DND-41 (cell line): ENCODE results near the gene SLC25A13.

Source experiments
- ATAC-seq: fragments of 200-7000 bp; cut with Tn5 transposase; 3 replicates; pipeline ENCODE4 v1.9.1; 2021; ENCODE audit warnings: low read depth; ENCODE audit not compliant: insufficient read depth
- DNase-seq: peaks from one replicate; pipeline ENCODE4 v3.0.0-alpha.2; 2020
- H2AFZ ChIP-seq: 2 replicates; pipeline ENCODE4 v1.6.0; 2012; ENCODE audit warnings: low read depth, low read length
- H3K27ac ChIP-seq: 2 replicates; pipeline ENCODE4 v1.5.1; 2012; ENCODE audit warnings: low read length, inconsistent platforms
- H3K27me3 ChIP-seq: fragments of 200-600 bp; sonication (generic); 2 replicates; pipeline ENCODE4 v1.6.0; 2012; ENCODE audit warnings: low read length, mild to moderate bottlenecking, inconsistent platforms; ENCODE audit not compliant: insufficient read depth, poor library complexity
- H3K36me3 ChIP-seq: 2 replicates; pipeline ENCODE4 v1.5.1; 2012; ENCODE audit warnings: low read length, inconsistent platforms; ENCODE audit not compliant: insufficient read depth
- H3K4me1 ChIP-seq: 2 replicates; pipeline ENCODE4 v1.5.1; 2012; ENCODE audit warnings: mild to moderate bottlenecking, low read length; ENCODE audit not compliant: insufficient read depth
- H3K4me2 ChIP-seq: 2 replicates; pipeline ENCODE4 v1.6.0; 2012; ENCODE audit warnings: mild to moderate bottlenecking, moderate library complexity, low read length, inconsistent platforms; ENCODE audit not compliant: insufficient read depth
- H3K4me3 ChIP-seq, 2 experiments: fragments of 200-600 bp in 1 of 2; shearing (Covaris generic) in 1 of 2; 2 replicates each; pipeline ENCODE4 v1.5.1; 2012 to 2016; ENCODE audit warnings: inconsistent platforms in 2 of 2, low read length in 2 of 2, mild to moderate bottlenecking in 2 of 2, low read depth in 1 of 2, moderate library complexity in 1 of 2
- H3K79me2 ChIP-seq: 2 replicates; pipeline ENCODE4 v1.6.0; 2012; ENCODE audit warnings: low read length, inconsistent platforms; ENCODE audit not compliant: insufficient read depth
- H3K9ac ChIP-seq: 2 replicates; pipeline ENCODE4 v1.6.0; 2012; ENCODE audit warnings: low read depth, mild to moderate bottlenecking, inconsistent platforms, low read length, moderate library complexity
- H3K9me3 ChIP-seq: 2 replicates; pipeline ENCODE4 v1.5.1; 2012; ENCODE audit warnings: low read length, moderate library complexity, mild to moderate bottlenecking, inconsistent platforms; ENCODE audit not compliant: insufficient read depth, severe bottlenecking
- H4K20me1 ChIP-seq: 2 replicates; pipeline ENCODE4 v1.6.0; 2012; ENCODE audit warnings: low read length; ENCODE audit not compliant: insufficient read depth
- CTCF ChIP-seq: IDR thresholded peaks from 2 replicates; pipeline ENCODE4 v1.5.1; 2012; ENCODE audit warnings: borderline replicate concordance, low read length, moderate library complexity, mild to moderate bottlenecking; ENCODE audit not compliant: poor library complexity, severe bottlenecking; ENCODE audit errors: extremely low read depth
- EZH2 ChIP-seq: IDR thresholded peaks from 3 replicates; pipeline ENCODE4 v1.6.1; 2012; ENCODE audit warnings: borderline replicate concordance, low read depth, mild to moderate bottlenecking, moderate library complexity, low read length, inconsistent platforms; ENCODE audit not compliant: severe bottlenecking

The SLC25A13 gene

GRCh38 chr7:96218664-96219243 is 103.1 kb downstream of the SLC25A13 start:
- Histone ChIP-seq H3K9ac (no peak overlapping the region), H4K20me1 (no peaks in the 10 kb centered on the region), H3K79me2 (no peaks in the 10 kb centered on the region), H2AFZ (no peak overlapping the region), H3K4me1 (no peaks in the 10 kb centered on the region), H3K27me3 (no peaks in the 10 kb centered on the region), H3K27ac (no peak overlapping the region), H3K36me3 (no peaks in the 10 kb centered on the region), H3K4me2 (no peak overlapping the region), H3K9me3 (no peaks in the 10 kb centered on the region), H3K4me3 (no peak overlapping the region)
- no peak for ATAC-seq
- DNase-seq: no peak
- no peak for TF ChIP-seq CTCF
- no peak for TF ChIP-seq EZH2

GRCh38 chr7:96217147-96217546 is 104.8 kb downstream of the SLC25A13 start:
- Histone ChIP-seq H3K4me1 (no peaks in the 10 kb centered on the region), H4K20me1 (no peaks in the 10 kb centered on the region), H2AFZ (no peak overlapping the region), H3K27ac (no peak overlapping the region), H3K36me3 (no peaks in the 10 kb centered on the region), H3K4me3 (no peak overlapping the region), H3K4me2 (no peak overlapping the region), H3K9ac (no peak overlapping the region), H3K9me3 (no peaks in the 10 kb centered on the region), H3K79me2 (no peaks in the 10 kb centered on the region), H3K27me3 (no peaks in the 10 kb centered on the region)
- TF ChIP-seq CTCF: no peak
- TF ChIP-seq EZH2: no peak
- DNase-seq (no peak), ATAC-seq (no peak)

- H3K27me3 ChIP-seq: no peaks in the 10 kb centered on the region
- no peak overlapping the region for H2AFZ ChIP-seq
- no peak for TF ChIP-seq CTCF
- TF ChIP-seq EZH2: no peak
- no peak overlapping the region for H3K27ac ChIP-seq
- no peak overlapping the region for H3K9ac ChIP-seq
- DNase-seq (no peak), ATAC-seq (no peak)
- H3K4me2 ChIP-seq: no peak overlapping the region
- no peaks in the 10 kb centered on the region for H3K4me1 ChIP-seq
- H3K9me3 ChIP-seq: no peaks in the 10 kb centered on the region
- no peak overlapping the region for H3K4me3 ChIP-seq
- H3K36me3 ChIP-seq: no peaks in the 10 kb centered on the region
- H4K20me1 ChIP-seq: no peaks in the 10 kb centered on the region
- H3K79me2 ChIP-seq: no peaks in the 10 kb centered on the region
These were observed 105.5 kb downstream of the SLC25A13 start for GRCh38 chr7:96216373-96216772.

- no peak overlapping the region for H3K9ac ChIP-seq
- no peak overlapping the region for H3K27ac ChIP-seq
- TF ChIP-seq EZH2: no peak
- no peak for TF ChIP-seq CTCF
- no peaks in the 10 kb centered on the region for H4K20me1 ChIP-seq
- H3K4me1 ChIP-seq: no peaks in the 10 kb centered on the region
- ATAC-seq (no peak), DNase-seq (no peak)
- H3K4me2 ChIP-seq: no peak overlapping the region
- no peaks in the 10 kb centered on the region for H3K9me3 ChIP-seq
- H3K4me3 ChIP-seq: no peak overlapping the region
- H3K27me3 ChIP-seq: no peaks in the 10 kb centered on the region
- H3K36me3 ChIP-seq: no peaks in the 10 kb centered on the region
- H3K79me2 ChIP-seq: no peaks in the 10 kb centered on the region
- H2AFZ ChIP-seq: no peak overlapping the region
These were observed 109.4 kb downstream of the SLC25A13 start for GRCh38 chr7:96212474-96212873.
